Endothelial cell of umbilical vein (primary cell): Measurements from ENCODE around the gene CC2D2A.

Source experiments
- CTCF ChIP-seq, 2 donors: IDR thresholded peaks; 1 replicate in 1 of 2; 2 replicates in 1 of 2; pipeline ENCODE4 v1.5.1; 2011; ENCODE audit warnings: low read length in 2 of 2, mild to moderate bottlenecking in 2 of 2, moderate library complexity in 2 of 2, control low read depth in 1 of 2, inconsistent platforms in 1 of 2, low read depth in 1 of 2; ENCODE audit not compliant: insufficient read depth in 1 of 2; ENCODE audit errors: extremely low read depth in 1 of 2
- JUN ChIP-seq: IDR thresholded peaks from 2 replicates; pipeline ENCODE4 v1.6.1; 2011; ENCODE audit warnings: borderline replicate concordance, low read depth; ENCODE audit not compliant: insufficient read length, insufficient read depth
- POLR2A ChIP-seq: IDR thresholded peaks from 2 replicates; pipeline ENCODE4 v1.6.1; 2012; ENCODE audit warnings: low read depth, mild to moderate bottlenecking, control low read depth, low read length
- POLR2AphosphoS5 ChIP-seq: IDR thresholded peaks from 2 replicates; pipeline ENCODE4 v1.6.1; 2012; ENCODE audit warnings: low read depth, mild to moderate bottlenecking, control low read depth, low read length, moderate library complexity; ENCODE audit not compliant: insufficient read depth

- TF ChIP-seq CTCF (IDR thresholded peaks at IDR 0.05; ENCODE audit: extremely low read depth in 1 of 2, insufficient read depth in 1 of 2, low read depth in 1 of 2, low read length in 2 of 2): no peak
- TF ChIP-seq JUN: no peak
- no peak for TF ChIP-seq POLR2A
- TF ChIP-seq POLR2AphosphoS5: no peak
Measured at GRCh38 chr4:15427701-15428100, 42.0 kb upstream of the CC2D2A start, which contains the start of gene C1QTNF7.
